SK-N-SH treated with all-trans-retinoic acid at 6 μM for 48 hours (cell line): Measurements from ENCODE around the gene GPR37L1.

Source experiments
- ATAC-seq: fragments of 200-7000 bp; cut with Tn5 transposase; 3 replicates; pipeline ENCODE4 v1.9.1; 2020; ENCODE audit warnings: mild to moderate bottlenecking, moderate library complexity
- ARNTL ChIP-seq: fragments of 450-650 bp; formaldehyde crosslinking; IDR thresholded peaks from 2 replicates; pipeline ENCODE4 v1.5.0; 2020; ENCODE audit warnings: low read depth, mild to moderate bottlenecking, moderate library complexity, borderline replicate concordance
- CREB5 ChIP-seq: fragments of 250-450 bp; sonication (Bioruptor Pico); IDR thresholded peaks from 2 replicates; pipeline ENCODE4 v1.5.1; 2020; ENCODE audit warnings: low read depth, mild to moderate bottlenecking, moderate library complexity
- CSDC2 ChIP-seq: fragments of 250-450 bp; sonication (Bioruptor Pico); IDR thresholded peaks from 2 replicates; pipeline ENCODE4 v1.5.0; 2020; ENCODE audit warnings: mild to moderate bottlenecking, moderate library complexity
- CSRNP3 ChIP-seq: fragments of 250-450 bp; sonication (Bioruptor Pico); IDR thresholded peaks from 2 replicates; pipeline ENCODE4 v1.5.1; 2021; ENCODE audit warnings: mild to moderate bottlenecking, moderate library complexity
- ESRRG ChIP-seq: fragments of 250-450 bp; sonication (Bioruptor Pico); IDR thresholded peaks from 2 replicates; pipeline ENCODE4 v1.6.1; 2021; ENCODE audit warnings: mild to moderate bottlenecking
- GLIS3 ChIP-seq: fragments of 250-450 bp; sonication (Bioruptor Pico); IDR thresholded peaks from 2 replicates; pipeline ENCODE4 v1.5.0; 2020; ENCODE audit warnings: mild to moderate bottlenecking, moderate library complexity
- ISL1 ChIP-seq: fragments of 250-450 bp; sonication (Bioruptor Pico); IDR thresholded peaks from 2 replicates; pipeline ENCODE4 v2.1.2; 2022; ENCODE audit warnings: mild to moderate bottlenecking, moderate library complexity
- OSR1 ChIP-seq: fragments of 250-450 bp; sonication (Bioruptor Pico); IDR thresholded peaks from 2 replicates; pipeline ENCODE4 v1.8.0; 2022; ENCODE audit warnings: moderate library complexity, mild to moderate bottlenecking, inconsistent platforms
- PATZ1 ChIP-seq: fragments of 250-450 bp; sonication (Bioruptor Pico); IDR thresholded peaks from 2 replicates; pipeline ENCODE4 v1.8.0; 2020; ENCODE audit warnings: mild to moderate bottlenecking, moderate library complexity, borderline replicate concordance
- POU6F1 ChIP-seq: fragments of 250-450 bp; sonication (Bioruptor Pico); IDR thresholded peaks from 2 replicates; pipeline ENCODE4 v1.8.0; 2021; ENCODE audit warnings: low read depth, mild to moderate bottlenecking, moderate library complexity, borderline replicate concordance
- PPARA ChIP-seq: fragments of 250-450 bp; sonication (Bioruptor Pico); IDR thresholded peaks from 2 replicates; pipeline ENCODE4 v1.5.0; 2020; ENCODE audit warnings: mild to moderate bottlenecking, borderline replicate concordance
- RARB ChIP-seq: fragments of 250-450 bp; sonication (Bioruptor Pico); IDR thresholded peaks from 2 replicates; pipeline ENCODE4 v1.8.0; 2021; ENCODE audit warnings: mild to moderate bottlenecking, moderate library complexity
- SNAI2 ChIP-seq: fragments of 250-450 bp; sonication (Bioruptor Pico); IDR thresholded peaks from 2 replicates; pipeline ENCODE4 v1.5.0; 2020; ENCODE audit warnings: mild to moderate bottlenecking, moderate library complexity
- TCF4 ChIP-seq: fragments of 250-450 bp; sonication (Bioruptor Pico); IDR thresholded peaks from 2 replicates; pipeline ENCODE4 v1.8.0; 2021; ENCODE audit warnings: mild to moderate bottlenecking, moderate library complexity, borderline replicate concordance
- TOX ChIP-seq: fragments of 250-450 bp; sonication (Bioruptor Pico); IDR thresholded peaks from 2 replicates; pipeline ENCODE4 v1.8.0; 2021; ENCODE audit warnings: mild to moderate bottlenecking, moderate library complexity, borderline replicate concordance
- ZFP3 ChIP-seq: fragments of 250-450 bp; sonication (Bioruptor Pico); IDR thresholded peaks from 2 replicates; pipeline ENCODE4 v1.5.0; 2020; ENCODE audit warnings: mild to moderate bottlenecking, moderate library complexity
- ZFP30 ChIP-seq: fragments of 450-650 bp; formaldehyde crosslinking; IDR thresholded peaks from 2 replicates; pipeline ENCODE4 v1.5.0; 2022; ENCODE audit warnings: mild to moderate bottlenecking, moderate library complexity
- ZNF565 ChIP-seq: fragments of 450-650 bp; formaldehyde crosslinking; conservative IDR thresholded peaks from 2 replicates; pipeline ENCODE4 v1.5.0; 2020; ENCODE audit warnings: low read depth, mild to moderate bottlenecking, moderate library complexity
- ZNF70 ChIP-seq: fragments of 450-650 bp; formaldehyde crosslinking; IDR thresholded peaks from 2 replicates; pipeline ENCODE4 v1.5.0; 2020; ENCODE audit warnings: mild to moderate bottlenecking, moderate library complexity
- ZNF8 ChIP-seq: fragments of 450-650 bp; formaldehyde crosslinking; IDR thresholded peaks from 2 replicates; pipeline ENCODE4 v1.5.0; 2020; ENCODE audit warnings: mild to moderate bottlenecking, moderate library complexity
- TF ChIP-seq, protein P1 (sequence below): fragments of 250-450 bp; sonication (Bioruptor Pico); IDR thresholded peaks from 2 replicates; pipeline ENCODE4 v1.5.0; 2020; ENCODE audit warnings: mild to moderate bottlenecking, moderate library complexity

GPR37L1 gene

GRCh38 chr1:202150602-202151001, 27.9 kb downstream of the GPR37L1 start (continued):
- TF ChIP-seq PATZ1 (CRISPR knock-in tag) (no peak), ZNF8 (CRISPR knock-in tag) (no peak), ISL1 (CRISPR knock-in tag) (no peak)

- TF ChIP-seq RARB (CRISPR knock-in tag) (no peak), ARNTL (CRISPR knock-in tag) (no peak), TCF4 (CRISPR knock-in tag) (no peak), GLIS3 (CRISPR knock-in tag) (no peak), CREB5 (no peak), ZNF70 (CRISPR knock-in tag) (no peak), ZNF565 (CRISPR knock-in tag) (no peak)
- no peak for ATAC-seq
These were observed 28.3 kb downstream of the GPR37L1 start for GRCh38 chr1:202151045-202151444.

GRCh38 chr1:202152399-202152798, 29.7 kb downstream of the GPR37L1 start:
- no peak for TF ChIP-seq ZFP3 (CRISPR knock-in tag)
- no peak for TF ChIP-seq ZNF8 (CRISPR knock-in tag)
- TF ChIP-seq ZFP30 (CRISPR knock-in tag), result no peak
- no peak for TF ChIP-seq RARB (CRISPR knock-in tag)
- TF ChIP-seq OSR1 (CRISPR knock-in tag), result no peak
- no peak for TF ChIP-seq ZNF565 (CRISPR knock-in tag)
- TF ChIP-seq GLIS3 (CRISPR knock-in tag), result no peak
- no peak for TF ChIP-seq ISL1 (CRISPR knock-in tag)
- TF ChIP-seq PPARA, result no peak
- no peak for TF ChIP-seq TCF4 (CRISPR knock-in tag)
- no peak for ATAC-seq

DNA sequence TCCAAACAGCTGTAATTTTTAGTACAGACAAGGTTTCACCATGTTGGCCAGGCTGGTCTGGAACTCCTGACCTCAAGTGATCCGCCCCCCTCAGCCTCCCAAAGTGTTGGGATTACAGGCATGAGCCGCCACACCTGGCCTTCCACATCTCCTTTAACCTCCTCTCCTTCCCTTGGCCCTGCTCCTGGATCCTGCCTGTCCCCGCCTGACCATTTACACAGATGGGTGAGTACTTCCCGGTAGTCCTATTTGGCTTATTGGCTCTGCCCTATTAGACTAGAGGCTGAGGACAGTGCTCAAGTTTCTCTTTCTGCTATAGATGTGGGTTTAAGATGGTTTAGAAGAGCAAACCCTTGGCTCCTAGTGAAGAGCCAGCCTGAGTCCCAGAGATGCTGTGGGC, 30.6 kb downstream of the GPR37L1 start:
- no peak for ATAC-seq
- TF ChIP-seq, protein P1, sequence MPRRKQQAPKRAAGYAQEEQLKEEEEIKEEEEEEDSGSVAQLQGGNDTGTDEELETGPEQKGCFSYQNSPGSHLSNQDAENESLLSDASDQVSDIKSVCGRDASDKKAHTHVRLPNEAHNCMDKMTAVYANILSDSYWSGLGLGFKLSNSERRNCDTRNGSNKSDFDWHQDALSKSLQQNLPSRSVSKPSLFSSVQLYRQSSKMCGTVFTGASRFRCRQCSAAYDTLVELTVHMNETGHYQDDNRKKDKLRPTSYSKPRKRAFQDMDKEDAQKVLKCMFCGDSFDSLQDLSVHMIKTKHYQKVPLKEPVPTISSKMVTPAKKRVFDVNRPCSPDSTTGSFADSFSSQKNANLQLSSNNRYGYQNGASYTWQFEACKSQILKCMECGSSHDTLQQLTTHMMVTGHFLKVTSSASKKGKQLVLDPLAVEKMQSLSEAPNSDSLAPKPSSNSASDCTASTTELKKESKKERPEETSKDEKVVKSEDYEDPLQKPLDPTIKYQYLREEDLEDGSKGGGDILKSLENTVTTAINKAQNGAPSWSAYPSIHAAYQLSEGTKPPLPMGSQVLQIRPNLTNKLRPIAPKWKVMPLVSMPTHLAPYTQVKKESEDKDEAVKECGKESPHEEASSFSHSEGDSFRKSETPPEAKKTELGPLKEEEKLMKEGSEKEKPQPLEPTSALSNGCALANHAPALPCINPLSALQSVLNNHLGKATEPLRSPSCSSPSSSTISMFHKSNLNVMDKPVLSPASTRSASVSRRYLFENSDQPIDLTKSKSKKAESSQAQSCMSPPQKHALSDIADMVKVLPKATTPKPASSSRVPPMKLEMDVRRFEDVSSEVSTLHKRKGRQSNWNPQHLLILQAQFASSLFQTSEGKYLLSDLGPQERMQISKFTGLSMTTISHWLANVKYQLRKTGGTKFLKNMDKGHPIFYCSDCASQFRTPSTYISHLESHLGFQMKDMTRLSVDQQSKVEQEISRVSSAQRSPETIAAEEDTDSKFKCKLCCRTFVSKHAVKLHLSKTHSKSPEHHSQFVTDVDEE (CRISPR knock-in tag), result no peak
- no peak for TF ChIP-seq PPARA
- TF ChIP-seq GLIS3 (CRISPR knock-in tag), result no peak
- no peak for TF ChIP-seq ESRRG
- no peak for TF ChIP-seq PATZ1 (CRISPR knock-in tag)
- TF ChIP-seq ZNF70 (CRISPR knock-in tag), result no peak
- no peak for TF ChIP-seq SNAI2 (CRISPR knock-in tag)
- TF ChIP-seq CSDC2 (CRISPR knock-in tag), result no peak
- TF ChIP-seq ISL1 (CRISPR knock-in tag), result no peak
- no peak for TF ChIP-seq RARB (CRISPR knock-in tag)
- no peak for TF ChIP-seq ARNTL (CRISPR knock-in tag)
- TF ChIP-seq ZFP30 (CRISPR knock-in tag), result no peak
- no peak for TF ChIP-seq POU6F1 (CRISPR knock-in tag)
- no peak for TF ChIP-seq OSR1 (CRISPR knock-in tag)
- no peak for TF ChIP-seq CSRNP3 (CRISPR knock-in tag)
- no peak for TF ChIP-seq TOX (CRISPR knock-in tag)
- TF ChIP-seq ZFP3 (CRISPR knock-in tag), result no peak
- no peak for TF ChIP-seq TCF4 (CRISPR knock-in tag)
